GM21576 (cell line): ENCODE results near the gene CYB5D1.

Experiments used
- ATAC-seq: cut with Tn5 transposase; IDR thresholded peaks from one replicate; pipeline ENCODE4 v1.9.1; 2021; ENCODE audit warnings: mild to moderate bottlenecking, moderate library complexity; ENCODE audit not compliant: unreplicated experiment

The CYB5D1 gene

DNA sequence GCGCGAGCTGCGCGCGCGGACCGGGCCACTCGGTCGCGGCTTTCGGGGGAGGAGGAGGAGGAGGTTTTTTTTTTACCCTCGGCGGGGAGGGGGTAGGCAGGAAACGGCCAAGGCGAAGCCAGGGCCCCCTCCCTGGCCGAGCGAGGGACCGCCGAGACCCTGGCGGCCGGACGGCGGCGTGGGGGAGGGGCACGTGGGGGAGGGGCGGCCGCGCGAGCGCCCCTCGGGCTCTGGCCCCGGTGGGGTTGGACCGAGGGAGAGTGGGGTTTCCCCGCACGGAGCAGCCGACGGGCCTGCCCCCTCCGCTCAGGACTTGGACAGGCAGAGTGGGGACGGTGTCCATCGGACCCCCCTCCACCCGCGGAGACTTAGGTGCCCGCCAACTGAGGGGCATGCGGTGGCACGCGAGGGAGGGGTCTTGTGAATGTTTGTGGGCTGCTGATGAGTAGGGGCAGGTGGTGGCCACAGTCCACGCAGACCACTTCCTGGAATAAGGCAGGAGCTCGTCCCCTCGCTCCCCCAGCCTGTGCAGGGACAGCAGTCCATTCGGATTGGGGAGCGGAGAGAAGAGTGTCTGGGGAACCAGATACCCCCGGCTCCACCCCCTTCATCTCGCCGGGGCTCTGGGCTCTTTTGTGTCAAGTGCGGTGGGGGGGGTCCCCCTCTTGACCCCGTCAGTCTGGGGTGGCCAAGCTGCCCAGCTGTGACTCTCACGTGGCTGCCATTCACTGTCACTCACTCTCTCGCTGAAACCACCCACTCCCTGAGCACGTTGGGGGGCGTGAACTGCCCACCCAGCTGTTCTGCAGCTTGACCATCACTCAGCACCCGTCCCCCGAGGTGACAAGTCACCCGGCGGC, 27.8 kb downstream of the CYB5D1 start:
- ATAC-seq = no peak

DNA sequence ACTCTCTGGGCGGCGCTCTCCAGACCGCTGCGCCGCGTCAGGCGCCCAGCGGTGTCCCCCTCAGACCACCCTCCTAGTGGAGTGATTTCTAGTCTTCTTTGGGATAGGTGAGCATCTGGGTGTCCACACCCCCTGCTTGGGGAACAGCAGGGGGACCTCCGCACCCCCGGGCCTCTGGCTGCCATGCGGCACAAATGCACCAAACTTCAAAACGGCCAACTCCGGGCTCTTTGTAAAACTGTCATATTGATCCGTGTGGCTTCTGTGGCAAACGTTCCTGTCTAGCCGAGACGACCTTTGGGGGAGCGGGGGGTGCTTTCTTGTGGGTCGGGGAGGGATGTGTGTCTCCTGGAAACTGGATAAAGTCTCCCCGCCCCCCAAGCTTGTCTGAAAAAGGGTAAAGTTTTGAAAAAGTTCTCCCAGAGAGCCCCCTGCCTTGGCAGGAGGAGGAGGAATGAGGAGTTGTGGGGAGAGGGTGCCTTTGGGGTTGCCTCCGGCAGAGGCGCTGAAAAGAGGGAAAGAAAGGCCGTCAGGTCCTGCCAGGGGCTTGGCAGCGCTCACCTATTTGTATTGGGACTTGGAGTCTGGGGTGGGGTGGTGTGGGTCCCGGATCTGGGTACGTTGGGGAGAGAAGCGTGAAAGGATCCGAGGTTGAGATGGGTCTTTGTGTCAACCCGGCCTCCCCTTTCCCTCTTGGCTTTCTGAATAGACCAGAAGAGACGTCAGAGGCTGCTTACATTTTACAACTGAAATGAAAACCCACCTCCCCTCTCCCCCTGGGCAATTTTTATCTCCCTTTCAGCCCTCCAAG, 28.6 kb downstream of the CYB5D1 start:
- no peak for ATAC-seq

DNA sequence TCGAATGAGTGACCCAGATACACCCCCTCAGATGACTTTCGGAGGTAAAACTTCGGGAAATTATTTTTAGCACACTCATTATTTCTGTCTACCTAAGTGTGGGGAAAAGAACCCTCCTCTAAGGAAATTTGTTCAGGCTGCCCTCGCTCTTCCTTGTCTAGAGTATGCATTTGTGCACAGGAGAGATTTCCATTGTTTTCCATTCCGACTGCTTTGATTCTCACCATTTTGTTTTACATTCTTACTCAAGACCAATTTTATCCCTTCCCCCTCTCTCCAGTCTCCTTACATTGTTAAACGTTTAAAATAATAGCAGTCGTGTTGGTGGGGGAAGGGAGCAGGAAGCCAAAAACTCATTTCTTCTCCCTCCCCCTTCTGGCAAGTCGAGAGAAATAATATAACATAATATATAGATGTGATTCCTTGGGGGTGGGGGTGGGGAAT, 29.3 kb downstream of the CYB5D1 start:
- no peak for ATAC-seq

GRCh38 chr17:7887482-7888183, 29.8 kb downstream of the CYB5D1 start:
- no peak for ATAC-seq

- no peak for ATAC-seq
Measured at GRCh38 chr17:7888184-7888920, 30.5 kb downstream of the CYB5D1 start, which contains the start of gene CHD3. Gene CHD3, plus strand, starts transcription at chr17:7888789. Its CDS starts 212 bp downstream, at chr17:7889001.

- no peak for ATAC-seq
Measured at GRCh38 chr17:7889166-7889955, 31.6 kb downstream of the CYB5D1 start.

DNA sequence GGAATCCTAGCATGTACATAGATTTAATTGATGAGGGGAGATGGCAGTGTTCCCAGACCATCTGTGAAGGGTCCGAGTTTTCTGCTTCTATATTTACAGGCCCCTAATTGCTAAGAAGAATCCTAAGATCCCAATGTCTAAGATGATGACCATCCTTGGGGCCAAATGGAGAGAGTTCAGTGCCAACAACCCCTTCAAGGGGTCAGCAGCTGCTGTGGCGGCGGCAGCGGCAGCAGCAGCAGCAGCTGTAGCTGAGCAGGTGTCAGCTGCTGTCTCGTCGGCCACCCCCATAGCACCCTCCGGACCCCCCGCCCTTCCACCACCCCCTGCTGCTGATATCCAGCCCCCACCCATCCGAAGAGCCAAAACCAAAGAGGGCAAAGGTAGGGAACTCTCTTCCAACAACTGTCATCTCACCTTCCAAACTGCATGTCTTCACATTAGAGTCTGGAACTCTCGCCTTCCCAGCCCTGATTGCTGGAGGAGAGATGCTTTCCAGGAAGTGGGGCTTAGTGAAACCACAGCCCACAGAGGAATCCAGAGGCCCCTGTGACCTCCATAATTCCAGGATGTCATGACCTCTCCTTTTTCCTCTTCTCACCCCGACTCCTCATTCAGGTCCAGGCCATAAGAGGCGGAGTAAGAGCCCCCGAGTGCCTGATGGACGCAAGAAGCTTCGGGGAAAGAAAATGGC, 35.5 kb downstream of the CYB5D1 start:
- no peak for ATAC-seq

DNA sequence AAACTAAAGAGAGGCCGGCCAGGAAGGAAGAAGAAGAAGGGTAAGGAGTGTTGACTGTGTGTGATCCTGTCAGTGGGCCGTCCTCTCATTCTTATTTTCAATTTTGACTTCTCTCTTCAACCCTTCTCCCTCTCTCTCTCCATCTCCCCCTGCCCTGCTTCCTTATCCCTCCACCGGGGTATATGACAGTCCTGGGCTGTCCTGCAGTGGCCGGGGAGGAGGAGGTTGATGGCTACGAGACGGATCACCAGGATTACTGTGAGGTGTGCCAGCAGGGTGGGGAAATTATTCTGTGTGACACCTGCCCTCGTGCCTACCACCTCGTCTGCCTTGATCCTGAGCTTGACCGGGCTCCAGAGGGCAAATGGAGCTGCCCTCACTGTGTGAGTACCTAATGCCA, 36.4 kb downstream of the CYB5D1 start:
- no peak for ATAC-seq

- no peak for ATAC-seq
Measured at GRCh38 chr17:7894866-7895265, 37.1 kb downstream of the CYB5D1 start.

DNA sequence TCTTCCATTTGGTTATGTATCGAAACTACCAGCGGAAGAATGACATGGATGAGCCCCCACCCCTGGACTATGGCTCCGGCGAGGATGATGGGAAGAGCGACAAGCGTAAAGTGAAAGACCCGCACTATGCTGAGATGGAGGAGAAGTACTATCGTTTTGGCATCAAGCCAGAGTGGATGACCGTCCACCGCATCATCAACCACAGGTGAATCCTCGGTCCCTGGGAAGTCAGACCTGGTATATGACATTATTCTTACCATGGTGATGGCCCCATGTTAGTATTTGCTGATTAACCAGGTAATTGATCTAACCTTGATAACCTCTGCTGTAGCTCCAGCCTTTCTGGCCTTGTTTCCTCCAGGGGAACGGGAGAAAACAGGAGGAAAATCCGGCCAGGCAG, 39.3 kb downstream of the CYB5D1 start:
- no peak for ATAC-seq

- ATAC-seq = no peak
Measured at GRCh38 chr17:7897773-7898172, 40.0 kb downstream of the CYB5D1 start.

DNA sequence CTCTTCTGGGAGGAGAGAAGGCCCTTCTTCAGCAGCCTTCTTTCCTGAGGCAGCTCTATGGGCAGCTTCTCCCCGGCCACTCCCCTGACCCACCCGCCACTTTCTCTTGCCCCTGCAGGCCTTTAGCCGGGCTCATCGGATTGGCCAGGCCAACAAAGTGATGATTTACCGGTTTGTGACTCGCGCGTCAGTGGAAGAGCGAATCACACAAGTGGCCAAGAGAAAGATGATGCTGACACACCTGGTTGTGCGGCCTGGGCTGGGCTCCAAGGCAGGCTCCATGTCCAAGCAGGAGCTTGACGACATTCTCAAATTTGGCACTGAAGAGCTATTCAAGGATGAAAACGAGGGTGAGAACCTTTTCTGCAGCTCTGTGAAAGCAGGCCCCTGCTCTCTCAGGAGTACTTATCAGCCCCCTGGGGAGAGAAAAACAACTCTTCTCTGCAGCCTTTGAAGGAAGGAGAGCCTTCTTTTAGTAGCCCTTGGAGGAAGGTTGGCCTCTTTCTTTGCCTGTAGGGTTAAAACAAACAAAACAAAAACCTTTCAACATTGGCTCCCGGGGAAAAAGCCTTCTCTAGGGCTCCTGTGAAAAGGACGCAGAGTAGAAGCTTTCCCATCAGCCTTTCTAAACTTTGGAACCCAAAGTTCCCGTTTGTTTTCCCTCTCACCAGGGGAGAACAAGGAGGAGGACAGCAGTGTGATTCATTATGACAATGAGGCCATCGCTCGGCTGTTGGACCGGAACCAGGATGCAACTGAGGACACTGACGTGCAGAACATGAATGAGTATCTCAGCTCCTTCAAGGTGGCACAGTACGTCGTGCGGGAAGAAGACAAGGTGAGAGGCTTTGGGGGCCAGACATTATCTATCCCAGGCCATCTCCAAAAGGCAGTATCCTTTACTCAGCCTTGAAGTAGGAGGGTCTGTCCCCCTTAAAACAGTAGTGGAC, 45.6 kb downstream of the CYB5D1 start:
- ATAC-seq = no peak

DNA sequence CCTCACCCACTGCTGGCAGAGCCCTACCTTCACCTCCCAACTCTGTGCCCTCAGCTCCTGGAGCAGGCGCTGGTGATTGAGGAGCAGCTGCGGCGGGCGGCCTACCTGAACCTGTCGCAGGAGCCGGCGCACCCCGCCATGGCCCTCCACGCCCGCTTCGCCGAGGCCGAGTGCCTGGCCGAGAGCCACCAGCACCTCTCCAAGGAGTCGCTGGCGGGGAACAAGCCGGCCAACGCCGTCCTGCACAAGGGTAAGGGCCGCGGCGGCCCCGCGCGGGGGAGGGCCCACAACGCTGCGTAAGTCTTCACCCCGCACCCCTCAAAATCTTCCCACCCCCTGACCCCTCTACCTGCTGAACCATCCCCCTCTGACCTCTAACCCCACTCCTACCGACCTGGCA, 51.3 kb downstream of the CYB5D1 start:
- ATAC-seq = no peak

- ATAC-seq = no peak
Measured at GRCh38 chr17:7910281-7910680, 52.5 kb downstream of the CYB5D1 start.

DNA sequence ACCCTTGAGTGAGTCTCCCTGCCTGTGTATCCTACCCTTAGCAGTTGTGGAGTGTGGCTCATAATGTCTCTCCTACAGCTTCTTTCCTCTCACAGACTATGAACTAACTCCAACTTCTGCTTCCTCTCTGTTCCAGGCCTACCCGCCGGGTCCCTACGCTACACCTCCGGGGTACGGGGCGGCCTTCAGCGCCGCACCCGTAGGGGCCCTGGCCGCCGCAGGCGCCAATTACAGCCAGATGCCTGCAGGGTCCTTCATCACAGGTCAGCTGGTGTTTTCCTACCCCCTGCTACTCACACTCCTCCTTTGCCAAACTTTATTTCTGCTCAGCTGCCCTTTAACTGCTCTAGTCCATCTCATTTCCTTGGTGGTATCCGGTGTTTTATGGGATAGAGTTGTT, 52.9 kb downstream of the CYB5D1 start:
- ATAC-seq = no peak

DNA sequence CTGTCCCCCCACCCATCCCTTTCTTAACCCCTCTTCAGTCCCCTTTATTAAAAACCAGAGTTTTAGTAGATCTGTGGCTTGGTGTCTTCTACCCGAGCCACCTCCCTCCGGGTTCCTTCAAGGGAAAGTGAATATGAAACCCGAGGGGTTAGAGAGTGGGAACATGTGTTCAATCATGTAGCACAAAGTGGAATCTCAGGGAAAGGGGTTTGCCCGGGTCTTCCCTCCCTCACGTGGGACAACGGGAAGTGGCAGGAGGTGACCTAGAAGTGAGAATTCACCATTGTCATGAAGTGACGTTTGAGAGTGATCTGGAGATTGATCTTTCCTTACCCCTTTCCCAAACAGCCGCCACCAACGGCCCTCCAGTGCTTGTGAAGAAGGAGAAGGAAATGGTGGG, 53.3 kb downstream of the CYB5D1 start:
- no peak for ATAC-seq
